HUES64 (cell line): ENCODE data around the gene ATF7IP.

ENCODE experiments used
- H3K27ac ChIP-seq: 2 replicates; pipeline ENCODE4 v1.7.0; 2013; ENCODE audit warnings: low read depth, low read length, inconsistent platforms
- H3K27me3 ChIP-seq: 2 replicates; pipeline ENCODE4 v1.6.1; 2013; ENCODE audit warnings: mild to moderate bottlenecking, low read length; ENCODE audit not compliant: insufficient read depth
- H3K36me3 ChIP-seq: 2 replicates; pipeline ENCODE4 v1.6.1; 2013; ENCODE audit warnings: mild to moderate bottlenecking, low read length; ENCODE audit not compliant: insufficient read depth
- H3K4me1 ChIP-seq: 2 replicates; pipeline ENCODE4 v1.6.1; 2013; ENCODE audit warnings: mild to moderate bottlenecking, low read length, moderate library complexity; ENCODE audit not compliant: insufficient read depth
- H3K4me3 ChIP-seq: 2 replicates; pipeline ENCODE4 v1.5.1; 2013; ENCODE audit warnings: mild to moderate bottlenecking, low read length, moderate library complexity
- H3K9ac ChIP-seq: 2 replicates; pipeline ENCODE4 v1.6.1; 2013; ENCODE audit warnings: mild to moderate bottlenecking, low read depth, low read length
- H3K9me3 ChIP-seq: 2 replicates; pipeline ENCODE4 v1.6.1; 2013; ENCODE audit warnings: low read depth, low read length; ENCODE audit not compliant: insufficient read depth
- WGBS: fragments of 150-250, 120-280 bp; methylation state at CpG from one replicate; pipeline ENCODE4 v1.1.7; 2013; ENCODE audit warnings: missing lambda C conversion rate; 5-methylcytosine and 5-hydroxymethylcytosine counted together

ATF7IP gene

GRCh38 chr12:14505626-14506596, 140.4 kb downstream of the ATF7IP start:
- 94% methylated on average over 5 of the region's 6 CpGs for WGBS
- H3K27me3 ChIP-seq: no peaks in the 10 kb centered on the region
- H3K9me3 ChIP-seq: no peaks in the 10 kb centered on the region
- no peak overlapping the region for H3K4me3 ChIP-seq
- H3K9ac ChIP-seq: no peak overlapping the region
- peaks cover 41% of the 10 kb centered on the region for H3K36me3 ChIP-seq
- H3K27ac ChIP-seq: no peak overlapping the region
- no peaks in the 10 kb centered on the region for H3K4me1 ChIP-seq

DNA sequence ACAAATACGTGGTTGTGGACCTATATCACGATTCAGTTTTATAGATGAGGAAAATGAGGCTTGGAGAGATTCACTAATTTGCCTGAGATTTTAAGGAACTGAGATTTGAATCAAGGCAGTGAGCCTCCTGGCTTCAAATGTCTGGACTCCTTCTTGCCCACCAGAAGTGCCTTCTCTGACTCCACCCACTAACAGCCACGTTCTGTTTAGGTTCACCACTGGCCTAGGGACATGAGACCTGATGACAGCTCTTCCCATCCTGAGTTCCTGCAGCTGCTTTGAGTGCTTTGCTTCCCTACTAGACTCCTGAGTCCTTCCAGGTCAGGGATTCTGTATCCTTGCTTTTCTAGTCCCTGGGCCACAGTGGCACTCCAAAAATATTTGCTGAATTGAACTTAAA, 145.1 kb downstream of the ATF7IP start:
- no peaks in the 10 kb centered on the region for H3K4me1 ChIP-seq
- WGBS: 75% methylated on average over 3 of the region's 3 CpGs
- no peak overlapping the region for H3K27ac ChIP-seq

DNA sequence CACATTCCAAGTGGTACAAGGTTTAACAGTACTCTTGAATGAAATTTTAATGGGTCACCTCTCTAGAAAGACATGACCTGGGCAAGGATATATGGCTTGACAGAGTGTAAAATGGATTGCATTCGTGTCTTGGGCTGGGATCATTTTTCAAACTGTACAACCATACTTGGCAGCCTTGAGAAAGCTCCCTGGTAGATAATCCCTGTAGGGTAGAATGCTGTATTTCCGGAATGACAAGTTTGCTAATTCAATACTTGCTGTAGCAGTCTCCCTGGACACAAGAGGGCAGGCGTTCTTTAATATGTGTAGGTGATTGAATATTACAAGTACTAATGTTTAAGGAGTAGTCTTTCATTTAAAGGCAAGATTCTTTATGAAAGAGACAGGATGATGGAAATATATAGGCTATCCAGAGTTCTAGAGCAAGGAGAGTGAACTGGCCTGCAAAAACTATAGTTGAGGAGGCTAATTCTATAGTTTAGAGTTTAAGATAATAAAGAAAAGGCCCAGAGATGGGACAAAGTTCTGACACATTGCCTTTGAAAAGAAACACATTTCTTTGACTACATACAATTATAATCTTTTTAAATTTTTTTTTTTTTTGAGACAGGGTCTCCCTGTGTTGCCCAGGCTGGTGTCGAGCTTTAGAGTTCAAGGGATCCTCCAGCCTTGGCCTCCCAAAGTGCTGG, 148.8 kb downstream of the ATF7IP start:
- H3K9ac ChIP-seq: no peak overlapping the region
- no peaks in the 10 kb centered on the region for H3K4me1 ChIP-seq
- 82% methylated on average over 4 of the region's 4 CpGs for WGBS
- H3K9me3 ChIP-seq: no peaks in the 10 kb centered on the region
- no peaks in the 10 kb centered on the region for H3K36me3 ChIP-seq
- H3K27ac ChIP-seq: no peak overlapping the region
- H3K4me3 ChIP-seq: no peak overlapping the region
- H3K27me3 ChIP-seq: no peaks in the 10 kb centered on the region

More for the DNA sequence above, 145.1 kb downstream of the ATF7IP start:
- no peak overlapping the region for H3K4me3 ChIP-seq
- H3K27me3 ChIP-seq: no peaks in the 10 kb centered on the region
- H3K36me3 ChIP-seq: peaks cover 8% of the 10 kb centered on the region
- no peaks in the 10 kb centered on the region for H3K9me3 ChIP-seq
- H3K9ac ChIP-seq: no peak overlapping the region

GRCh38 chr12:14514946-14515345, 149.5 kb downstream of the ATF7IP start:
- Histone ChIP-seq H3K9ac (no peak overlapping the region), H3K4me1 (no peaks in the 10 kb centered on the region), H3K9me3 (no peaks in the 10 kb centered on the region), H3K27ac (no peak overlapping the region), H3K4me3 (no peak overlapping the region), H3K36me3 (no peaks in the 10 kb centered on the region), H3K27me3 (no peaks in the 10 kb centered on the region)
- 92% methylated on average over 1 of the region's 1 CpG for WGBS

DNA sequence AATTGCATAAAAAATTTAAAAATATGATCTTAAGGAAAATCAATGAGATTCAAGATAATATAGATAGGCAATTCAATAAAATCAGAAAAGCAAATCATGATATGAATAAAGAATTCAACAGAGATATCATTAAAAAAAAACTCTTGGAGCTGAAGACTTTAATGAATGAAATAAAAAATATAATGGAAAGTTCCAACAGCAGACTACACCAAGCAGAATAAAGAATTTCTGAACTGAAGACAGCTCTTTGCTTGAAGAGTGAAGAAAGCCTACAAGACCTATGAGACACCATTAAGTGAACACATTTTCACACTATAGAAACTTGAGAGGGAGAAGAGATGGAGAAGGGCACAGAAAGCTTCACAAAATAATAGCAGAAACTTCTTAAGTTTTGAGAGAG, 156.3 kb downstream of the ATF7IP start:
- no peaks in the 10 kb centered on the region for H3K27me3 ChIP-seq
- no peaks in the 10 kb centered on the region for H3K36me3 ChIP-seq
- H3K9ac ChIP-seq: no peak overlapping the region
- H3K9me3 ChIP-seq: no peaks in the 10 kb centered on the region
- H3K27ac ChIP-seq: no peak overlapping the region
- H3K4me1 ChIP-seq: no peaks in the 10 kb centered on the region
- H3K4me3 ChIP-seq: no peak overlapping the region

- H3K27ac ChIP-seq: no peak overlapping the region
- WGBS: 100% methylated on average over 2 of the region's 2 CpGs
- H3K4me1 ChIP-seq: no peaks in the 10 kb centered on the region
- H3K4me3 ChIP-seq: no peak overlapping the region
- no peaks in the 10 kb centered on the region for H3K9me3 ChIP-seq
- no peaks in the 10 kb centered on the region for H3K36me3 ChIP-seq
- no peaks in the 10 kb centered on the region for H3K27me3 ChIP-seq
- no peak overlapping the region for H3K9ac ChIP-seq
Measured at GRCh38 chr12:14525964-14526363, 160.5 kb downstream of the ATF7IP start.

- 93% methylated on average over 10 of the region's 10 CpGs for WGBS
- Histone ChIP-seq H3K36me3 (no peaks in the 10 kb centered on the region), H3K27ac (no peak overlapping the region), H3K9ac (no peak overlapping the region), H3K27me3 (no peaks in the 10 kb centered on the region), H3K4me1 (no peaks in the 10 kb centered on the region), H3K9me3 (no peaks in the 10 kb centered on the region), H3K4me3 (no peak overlapping the region)
Measured at GRCh38 chr12:14532152-14532551, 166.7 kb downstream of the ATF7IP start.

DNA sequence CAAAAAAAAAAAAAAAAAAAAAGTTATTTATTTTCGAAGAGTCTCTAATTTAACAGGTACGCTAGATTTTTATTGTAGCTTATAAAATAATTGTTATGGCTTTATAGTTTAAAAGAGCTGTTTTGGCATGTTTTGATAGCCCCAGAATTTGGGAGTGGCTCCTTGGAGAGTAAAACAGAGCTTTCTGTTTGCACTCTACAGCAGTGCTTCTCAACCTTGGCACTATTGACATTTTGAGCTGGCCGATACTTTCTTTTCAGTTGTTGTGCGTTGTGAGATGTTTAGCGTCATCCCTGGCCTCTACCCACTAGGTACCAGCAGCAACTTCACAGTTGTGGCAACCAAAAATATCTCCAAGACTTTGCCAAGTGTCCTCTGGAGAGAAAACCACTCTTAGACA, 171.6 kb downstream of the ATF7IP start:
- Histone ChIP-seq H3K4me3 (no peak overlapping the region), H3K27me3 (no peaks in the 10 kb centered on the region), H3K9ac (no peak overlapping the region), H3K36me3 (no peaks in the 10 kb centered on the region), H3K4me1 (no peaks in the 10 kb centered on the region), H3K9me3 (no peaks in the 10 kb centered on the region), H3K27ac (no peak overlapping the region)
- 97% methylated on average over 5 of the region's 5 CpGs for WGBS

- Histone ChIP-seq H3K36me3 (no peaks in the 10 kb centered on the region), H3K4me3 (no peak overlapping the region), H3K9me3 (no peaks in the 10 kb centered on the region), H3K27ac (no peak overlapping the region), H3K4me1 (no peaks in the 10 kb centered on the region), H3K9ac (no peak overlapping the region), H3K27me3 (no peaks in the 10 kb centered on the region)
- 97% methylated on average over 4 of the region's 4 CpGs for WGBS
Measured at GRCh38 chr12:14540801-14541462, 175.4 kb downstream of the ATF7IP start.

DNA sequence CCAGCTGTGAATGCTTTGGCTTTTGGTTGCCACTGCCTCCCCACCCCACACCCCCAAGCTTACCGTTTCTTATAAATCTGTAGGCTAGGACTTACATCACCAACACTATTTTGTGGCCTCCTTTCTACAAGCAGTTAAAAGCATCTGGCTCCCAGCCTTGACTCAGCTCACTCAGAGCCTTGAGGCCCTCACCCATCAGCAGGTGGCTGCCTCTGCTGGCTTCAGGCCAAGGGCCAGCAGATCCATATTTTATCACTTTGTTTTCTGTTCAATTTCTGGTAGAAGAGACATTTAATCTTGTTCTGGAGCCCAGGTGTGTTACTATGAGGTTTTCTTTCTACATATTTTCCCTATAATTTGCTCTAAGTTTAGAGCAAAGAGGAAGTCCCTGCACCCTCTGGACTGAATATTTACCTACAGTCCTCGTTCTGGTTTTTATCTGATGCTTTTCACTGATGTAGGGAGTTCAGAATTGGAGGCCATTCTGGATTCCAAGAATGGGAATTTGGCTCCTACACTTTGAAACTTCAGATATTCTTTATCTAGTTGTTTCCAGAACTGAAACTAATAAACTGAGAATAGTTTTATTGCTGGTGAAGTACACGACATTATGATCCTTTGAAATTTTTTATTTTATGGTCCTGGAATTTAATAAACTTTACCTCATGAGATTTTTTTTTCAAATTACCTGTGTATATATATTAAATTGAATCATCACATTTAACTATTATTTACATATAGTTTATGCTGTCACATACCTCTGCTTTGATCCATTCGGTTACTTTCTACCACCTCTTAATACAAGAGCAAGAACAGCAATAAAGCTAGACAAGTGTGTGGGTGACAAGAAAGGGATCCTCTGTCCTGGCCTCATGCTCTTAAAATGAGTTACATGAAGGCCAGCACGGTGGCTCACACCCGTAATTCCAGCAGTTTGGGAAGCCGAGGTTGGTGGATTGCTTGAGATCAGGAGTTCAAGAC, 180.0 kb downstream of the ATF7IP start:
- WGBS: 95% methylated on average over 5 of the region's 7 CpGs

More for the DNA sequence above, 180.0 kb downstream of the ATF7IP start:
- no peaks in the 10 kb centered on the region for H3K4me1 ChIP-seq
- no peaks in the 10 kb centered on the region for H3K36me3 ChIP-seq
- no peaks in the 10 kb centered on the region for H3K27me3 ChIP-seq
- no peak overlapping the region for H3K4me3 ChIP-seq
- H3K9me3 ChIP-seq: no peaks in the 10 kb centered on the region
- no peak overlapping the region for H3K9ac ChIP-seq
- H3K27ac ChIP-seq: no peak overlapping the region
